K562 (cell line): ENCODE results near the gene LAPTM5. TPM values are rescaled to one million over a fixed set of nuclear protein-coding genes. Genes with fewer than 3 reads are reported as not detected.

Experiments used
- ARID2 ChIP-seq: fragments of 450-650 bp; IDR thresholded peaks from 2 replicates; pipeline ENCODE4 v1.6.1; 2017; ENCODE audit warnings: antibody characterized with exemption, mild to moderate bottlenecking
- BCOR ChIP-seq: fragments of 450-650 bp; IDR thresholded peaks from 2 replicates; pipeline ENCODE4 v1.6.1; 2016
- CBX1 ChIP-seq: sonication (generic); IDR thresholded peaks from 2 replicates; pipeline ENCODE4 v1.6.1; 2016; ENCODE audit warnings: antibody characterized with exemption, low read depth, mild to moderate bottlenecking
- CHD4 ChIP-seq: fragments of 200-600 bp; sonication (generic); IDR thresholded peaks from 3 replicates; pipeline ENCODE4 v1.6.1; 2012; ENCODE audit warnings: low read depth, mild to moderate bottlenecking, mixed read lengths, low read length, inconsistent platforms; ENCODE audit not compliant: insufficient read depth, insufficient replicate concordance, poor library complexity, severe bottlenecking
- DNMT1 ChIP-seq: fragments of 450-650 bp; IDR thresholded peaks from 2 replicates; pipeline ENCODE4 v1.6.1; 2016; ENCODE audit warnings: antibody characterized with exemption, mild to moderate bottlenecking
- GATAD2A ChIP-seq: fragments of 450-650 bp; IDR thresholded peaks from 2 replicates; pipeline ENCODE4 v1.6.1; 2017
- NR3C1 ChIP-seq: sonication (generic); formaldehyde crosslinking; IDR thresholded peaks from 2 replicates; pipeline ENCODE4 v1.8.1; 2022; ENCODE audit warnings: missing genetic modification reagents
- PHB ChIP-seq: fragments of 250-450 bp; sonication (Bioruptor Pico); IDR thresholded peaks from 2 replicates; pipeline ENCODE4 v1.5.0; 2021
- RBM17 ChIP-seq: fragments of 200-400 bp; formaldehyde crosslinking; IDR thresholded peaks from 2 replicates; pipeline ENCODE4 v1.6.1; 2017; ENCODE audit warnings: low read depth, mild to moderate bottlenecking, low read length, borderline replicate concordance
- SAFB ChIP-seq: fragments of 200-400 bp; formaldehyde crosslinking; IDR thresholded peaks from 2 replicates; pipeline ENCODE4 v1.6.1; 2017; ENCODE audit warnings: low read depth, low read length, borderline replicate concordance
- SRSF7 ChIP-seq: fragments of 200-400 bp; formaldehyde crosslinking; optimal IDR thresholded peaks from 2 replicates; pipeline ENCODE3; 2017; ENCODE audit warnings: mild to moderate bottlenecking, low read depth, low read length
- ZNF174 ChIP-seq: fragments of 250-450 bp; sonication (Bioruptor Pico); IDR thresholded peaks from 2 replicates; pipeline ENCODE4 v1.4.0; 2020; ENCODE audit warnings: mild to moderate bottlenecking
- ZNF239 ChIP-seq: fragments of 250-450 bp; sonication (Bioruptor Pico); IDR thresholded peaks from 2 replicates; pipeline ENCODE4 v1.4.0; 2020; ENCODE audit warnings: mild to moderate bottlenecking
- ZNF3 ChIP-seq: fragments of 250-450 bp; sonication (Bioruptor Pico); IDR thresholded peaks from 2 replicates; pipeline ENCODE4 v1.5.0; 2021; ENCODE audit warnings: mild to moderate bottlenecking, moderate library complexity
- ZNF830 ChIP-seq: fragments of 250-450 bp; sonication (Bioruptor Pico); IDR thresholded peaks from 2 replicates; pipeline ENCODE4 v1.5.0; 2021; ENCODE audit warnings: mild to moderate bottlenecking
- polyA plus RNA-seq, 8 experiments: library from polyadenylated mRNA; depleted of rRNA in 4 of 8; stranded (reverse) in 5 of 8; unstranded in 3 of 8; fragments of >200 nt; fragmentation: Nextera tagmentation in 2 of 8; fragmentation: Illumina TruSeq in 1 of 8; extraction: Ambion mirVana in 2 of 8; extraction: Trizol in 1 of 8; gene quantifications; 2 replicates each; pipeline versions ENCODE4 v1.2.1 to v1.2.3, GENCODE V29; 2011 to 2014; ENCODE audit warnings: inconsistent platforms in 1 of 8, missing spikeins in 1 of 8
- total RNA-seq, 7 experiments: library from RNA; depleted of rRNA in 6 of 7; stranded (reverse); fragments of >200 nt in 6 of 7; fragmentation: Illumina TruSeq in 2 of 7; extraction: Trizol in 2 of 7; gene quantifications; 2 replicates each; pipeline versions ENCODE4 v1.2.1 to v1.2.3, GENCODE V29; 2011 to 2021; ENCODE audit warnings: low replicate concordance in 1 of 7
- TF ChIP-seq, protein P1 (sequence below): fragments of 250-450 bp; sonication (Bioruptor Pico); IDR thresholded peaks from 2 replicates; pipeline ENCODE4 v1.5.1; 2021; ENCODE audit warnings: mild to moderate bottlenecking
- TF ChIP-seq, protein P2 (sequence below): fragments of 450-650 bp; IDR thresholded peaks from 2 replicates; pipeline ENCODE4 v1.6.1; 2016; ENCODE audit warnings: borderline replicate concordance
- TF ChIP-seq, protein P3 (sequence below), 2 experiments: fragments of 450-650 bp; conservative IDR thresholded peaks; 2 replicates each; pipeline ENCODE4 v1.6.1; 2017; ENCODE audit warnings: mild to moderate bottlenecking in 2 of 2, moderate library complexity in 2 of 2
- TF ChIP-seq, protein P4 (sequence below): fragments of 250-450 bp; sonication (Bioruptor Pico); IDR thresholded peaks from 2 replicates; pipeline ENCODE4 v1.5.0; 2021; ENCODE audit warnings: mild to moderate bottlenecking, moderate library complexity
- TF ChIP-seq, protein P5 (sequence below): IDR thresholded peaks from 2 replicates; pipeline ENCODE4 v1.6.1; 2012; ENCODE audit warnings: low read depth, low read length, improper control_type of control experiment, borderline replicate concordance

LAPTM5 gene
- total and polyA plus RNA-seq, 9 of the 15 experiments (the other 6 are each of a cell fraction or from before 2014, with no cell fraction given) = 2.4 to 47.3 (median 20.3) TPM

DNA sequence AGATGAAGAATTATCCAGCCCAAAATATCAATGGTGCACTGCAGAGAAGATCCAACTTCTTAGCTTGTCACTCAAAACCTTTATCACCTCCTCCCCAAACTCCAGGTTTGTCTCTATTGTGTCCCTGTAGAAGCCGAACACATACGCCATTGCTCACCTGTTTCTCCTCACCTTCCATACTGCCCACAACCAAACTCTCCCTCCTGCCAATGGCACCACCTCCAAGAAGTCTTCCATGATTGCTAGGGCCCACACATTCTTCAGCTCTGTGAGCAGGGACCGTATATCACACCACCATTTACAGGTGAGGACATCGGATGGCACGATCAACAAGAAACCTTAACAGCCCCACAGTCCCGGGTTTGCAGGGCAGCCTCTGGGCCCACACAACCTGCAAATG lies 2.2 kb downstream of the LAPTM5 start (continued):
- TF ChIP-seq CHD4 (peak; percentile 32), ZNF239 (no peak), PHB (no peak), GATAD2A (no peak), RBM17 (no peak), NR3C1 (no peak), ZNF830 (CRISPR knock-in tag) (no peak), SAFB (no peak), DNMT1 (no peak), SRSF7 (no peak), ZNF3 (CRISPR knock-in tag) (no peak), CBX1 (peak; percentile 75; the same call in 1 of the 2 replicates), ZNF174 (no peak), ARID2 (no peak), BCOR (peak; percentile 99)
- TF ChIP-seq, protein P1, sequence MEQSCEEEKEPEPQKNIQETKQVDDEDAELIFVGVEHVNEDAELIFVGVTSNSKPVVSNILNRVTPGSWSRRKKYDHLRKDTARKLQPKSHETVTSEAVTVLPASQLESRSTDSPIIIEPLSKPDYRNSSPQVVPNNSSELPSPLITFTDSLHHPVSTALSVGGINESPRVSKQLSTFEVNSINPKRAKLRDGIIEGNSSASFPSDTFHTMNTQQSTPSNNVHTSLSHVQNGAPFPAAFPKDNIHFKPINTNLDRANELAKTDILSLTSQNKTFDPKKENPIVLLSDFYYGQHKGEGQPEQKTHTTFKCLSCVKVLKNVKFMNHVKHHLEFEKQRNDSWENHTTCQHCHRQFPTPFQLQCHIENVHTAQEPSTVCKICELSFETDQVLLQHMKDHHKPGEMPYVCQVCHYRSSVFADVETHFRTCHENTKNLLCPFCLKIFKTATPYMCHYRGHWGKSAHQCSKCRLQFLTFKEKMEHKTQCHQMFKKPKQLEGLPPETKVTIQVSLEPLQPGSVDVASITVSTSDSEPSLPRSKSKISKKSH (CRISPR knock-in tag) = no peak
- TF ChIP-seq, protein P2, sequence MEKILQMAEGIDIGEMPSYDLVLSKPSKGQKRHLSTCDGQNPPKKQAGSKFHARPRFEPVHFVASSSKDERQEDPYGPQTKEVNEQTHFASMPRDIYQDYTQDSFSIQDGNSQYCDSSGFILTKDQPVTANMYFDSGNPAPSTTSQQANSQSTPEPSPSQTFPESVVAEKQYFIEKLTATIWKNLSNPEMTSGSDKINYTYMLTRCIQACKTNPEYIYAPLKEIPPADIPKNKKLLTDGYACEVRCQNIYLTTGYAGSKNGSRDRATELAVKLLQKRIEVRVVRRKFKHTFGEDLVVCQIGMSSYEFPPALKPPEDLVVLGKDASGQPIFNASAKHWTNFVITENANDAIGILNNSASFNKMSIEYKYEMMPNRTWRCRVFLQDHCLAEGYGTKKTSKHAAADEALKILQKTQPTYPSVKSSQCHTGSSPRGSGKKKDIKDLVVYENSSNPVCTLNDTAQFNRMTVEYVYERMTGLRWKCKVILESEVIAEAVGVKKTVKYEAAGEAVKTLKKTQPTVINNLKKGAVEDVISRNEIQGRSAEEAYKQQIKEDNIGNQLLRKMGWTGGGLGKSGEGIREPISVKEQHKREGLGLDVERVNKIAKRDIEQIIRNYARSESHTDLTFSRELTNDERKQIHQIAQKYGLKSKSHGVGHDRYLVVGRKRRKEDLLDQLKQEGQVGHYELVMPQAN = no peak
- TF ChIP-seq, protein P3, sequence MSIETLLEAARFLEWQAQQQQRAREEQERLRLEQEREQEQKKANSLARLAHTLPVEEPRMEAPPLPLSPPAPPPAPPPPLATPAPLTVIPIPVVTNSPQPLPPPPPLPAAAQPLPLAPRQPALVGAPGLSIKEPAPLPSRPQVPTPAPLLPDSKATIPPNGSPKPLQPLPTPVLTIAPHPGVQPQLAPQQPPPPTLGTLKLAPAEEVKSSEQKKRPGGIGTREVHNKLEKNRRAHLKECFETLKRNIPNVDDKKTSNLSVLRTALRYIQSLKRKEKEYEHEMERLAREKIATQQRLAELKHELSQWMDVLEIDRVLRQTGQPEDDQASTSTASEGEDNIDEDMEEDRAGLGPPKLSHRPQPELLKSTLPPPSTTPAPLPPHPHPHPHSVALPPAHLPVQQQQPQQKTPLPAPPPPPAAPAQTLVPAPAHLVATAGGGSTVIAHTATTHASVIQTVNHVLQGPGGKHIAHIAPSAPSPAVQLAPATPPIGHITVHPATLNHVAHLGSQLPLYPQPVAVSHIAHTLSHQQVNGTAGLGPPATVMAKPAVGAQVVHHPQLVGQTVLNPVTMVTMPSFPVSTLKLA (conservative IDR thresholded peaks at IDR 0.05) = no peak
- TF ChIP-seq, protein P4, sequence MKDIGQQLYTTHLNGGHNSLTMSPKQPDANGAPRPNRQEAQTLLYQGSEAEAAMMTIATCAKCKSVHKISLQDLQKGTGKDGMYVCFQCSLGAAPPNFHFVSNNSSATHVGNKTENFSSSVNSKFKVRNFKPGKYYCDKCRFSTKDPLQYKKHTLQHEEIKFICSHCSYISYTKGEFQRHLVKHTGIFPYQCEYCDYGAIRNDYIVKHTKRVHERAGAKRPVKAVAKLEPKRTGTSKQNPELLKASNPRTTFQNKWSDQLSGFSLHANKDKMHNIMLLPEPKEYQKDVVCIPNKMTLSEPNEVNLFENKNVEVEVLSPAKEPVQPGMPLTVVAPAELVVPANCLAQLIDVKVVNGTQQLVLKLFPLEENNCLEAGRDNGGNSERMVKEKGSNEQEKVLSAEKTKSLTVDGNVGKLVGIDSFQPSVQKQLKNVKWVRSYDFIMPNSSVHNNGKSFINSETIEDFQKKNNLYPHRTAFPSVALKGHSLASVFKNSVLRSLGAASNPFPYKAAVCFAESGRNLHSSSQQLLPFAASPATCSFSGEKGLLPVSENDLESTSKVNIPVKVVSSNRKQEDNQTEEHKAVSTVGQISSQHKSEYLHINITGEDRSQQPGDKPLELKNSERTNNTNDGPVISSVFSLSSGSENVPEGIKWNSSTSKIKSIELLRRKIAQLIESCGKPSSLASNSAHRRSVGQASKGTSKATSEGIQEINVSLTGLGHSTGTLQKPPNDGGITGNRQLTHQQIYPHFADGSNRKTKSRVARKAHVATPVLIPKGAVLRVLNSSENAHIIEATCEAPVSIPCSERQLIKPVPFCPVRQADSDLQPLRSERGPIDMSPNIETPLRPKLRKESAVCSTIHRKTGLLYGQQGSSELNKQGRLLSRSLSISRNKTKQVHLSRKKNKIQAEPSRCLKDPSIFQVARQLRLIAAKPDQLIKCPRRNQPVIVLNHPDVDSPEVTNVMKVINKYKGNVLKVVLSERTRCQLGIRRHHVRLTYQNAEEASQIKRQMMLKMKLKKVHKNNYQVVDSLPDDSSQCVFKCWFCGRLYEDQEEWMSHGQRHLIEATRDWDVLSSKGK (CRISPR knock-in tag) = no peak
- TF ChIP-seq, protein P5, sequence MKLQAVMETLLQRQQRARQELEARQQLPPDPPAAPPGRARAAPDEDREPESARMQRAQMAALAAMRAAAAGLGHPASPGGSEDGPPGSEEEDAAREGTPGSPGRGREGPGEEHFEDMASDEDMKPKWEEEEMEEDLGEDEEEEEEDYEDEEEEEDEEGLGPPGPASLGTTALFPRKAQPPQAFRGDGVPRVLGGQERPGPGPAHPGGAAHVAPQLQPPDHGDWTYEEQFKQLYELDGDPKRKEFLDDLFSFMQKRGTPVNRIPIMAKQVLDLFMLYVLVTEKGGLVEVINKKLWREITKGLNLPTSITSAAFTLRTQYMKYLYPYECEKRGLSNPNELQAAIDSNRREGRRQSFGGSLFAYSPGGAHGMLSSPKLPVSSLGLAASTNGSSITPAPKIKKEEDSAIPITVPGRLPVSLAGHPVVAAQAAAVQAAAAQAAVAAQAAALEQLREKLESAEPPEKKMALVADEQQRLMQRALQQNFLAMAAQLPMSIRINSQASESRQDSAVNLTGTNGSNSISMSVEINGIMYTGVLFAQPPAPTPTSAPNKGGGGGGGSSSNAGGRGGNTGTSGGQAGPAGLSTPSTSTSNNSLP = no peak
